NCI-H1105 treated with DMSO at 0.1 percent for 48 hours (cell line): ENCODE data around the gene ZNF525.
"Not testable (repeated sequence)": the region's sequence is repeated elsewhere in the genome, so short reads cannot be mapped to it uniquely, and the experiment has no call there.

Experiments used
- DNase-seq: peaks from one replicate; lab custom pipeline; 2025; lab: John Stamatoyannopoulos, UW

Gene ZNF525

DNA sequence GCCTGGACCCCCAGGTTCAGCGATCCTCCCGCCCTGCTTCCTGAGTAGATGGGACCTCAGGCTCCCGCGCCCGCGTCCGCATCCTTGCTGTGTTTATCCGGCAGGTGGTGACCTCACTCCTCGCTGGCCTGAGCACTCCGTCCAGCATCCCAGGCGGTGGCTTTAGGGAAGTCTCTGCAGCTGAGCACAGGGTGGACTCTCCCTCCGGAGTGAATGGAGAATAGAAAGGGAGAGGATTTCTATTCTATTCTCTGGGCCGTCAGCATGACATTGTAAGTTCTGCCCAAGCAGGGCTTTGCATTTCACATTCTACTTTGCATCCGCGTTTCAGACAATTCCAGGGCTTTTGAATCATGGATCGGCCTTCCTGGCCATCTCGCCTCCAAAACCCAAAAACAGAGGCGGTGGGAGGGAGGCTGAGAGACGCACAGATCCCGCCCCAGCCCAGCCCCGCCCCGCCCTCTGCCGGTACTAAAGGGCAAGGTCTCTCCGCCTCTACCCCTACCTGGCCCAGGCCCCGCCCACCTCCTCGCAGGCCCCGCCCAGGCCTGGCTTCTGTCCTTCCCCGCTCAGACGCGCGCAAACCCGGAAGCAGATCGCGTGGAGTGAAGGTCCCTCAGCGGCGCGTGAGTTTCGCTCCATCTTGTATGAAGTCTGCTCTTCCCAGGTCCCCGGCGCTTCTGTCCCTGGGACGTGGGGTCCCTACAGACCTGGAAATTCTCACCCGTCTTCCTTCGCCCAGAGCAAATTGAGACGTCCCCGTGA, at the start of gene ZNF525:
Gene ZNF525, plus strand, starts transcription at position 572 of the 765 bp plus-strand sequence. CDS start 6,577 bp downstream, outside the sequence.
- DNase-seq, result peak; percentile 92

DNA sequence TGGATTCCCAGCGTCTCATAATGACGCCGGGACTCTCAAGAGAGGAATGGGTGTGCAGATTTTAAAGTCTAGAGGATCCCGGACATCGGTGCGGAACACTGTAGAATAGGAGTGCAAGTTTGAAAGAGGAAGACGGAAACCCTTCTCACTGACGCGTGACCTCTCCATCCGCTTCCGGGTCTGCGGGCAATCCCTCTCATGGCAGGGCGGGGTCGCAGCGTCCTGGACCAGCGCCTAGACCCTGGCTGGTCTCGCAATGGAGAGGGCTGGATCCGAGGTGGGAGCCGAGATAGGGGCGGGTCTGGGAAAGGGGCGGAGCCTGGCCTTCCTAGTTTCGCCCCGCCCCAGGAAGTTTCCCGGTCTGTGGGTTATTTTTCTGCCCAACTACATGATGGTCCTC, 36.5 kb upstream of the ZNF525 start:
- DNase-seq, result no peak

DNA sequence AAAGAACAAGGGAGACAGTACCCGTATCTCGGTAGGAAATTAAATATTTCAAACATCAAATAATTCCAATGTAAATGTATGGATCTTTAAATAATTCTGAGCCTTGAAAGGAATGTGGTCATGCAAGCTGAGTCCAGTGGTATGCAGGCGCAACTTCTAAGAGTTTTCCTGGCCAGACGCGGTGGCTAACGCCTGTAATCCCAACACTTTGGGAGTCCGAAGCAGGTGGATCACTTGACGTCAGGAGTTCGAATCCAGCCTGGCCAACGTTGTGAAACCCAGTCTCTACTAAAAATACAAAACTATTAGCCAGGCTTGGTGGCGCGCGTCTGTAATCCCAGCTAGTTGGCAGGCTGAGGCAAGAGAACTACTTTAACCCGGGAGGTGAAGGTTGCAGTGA, 33.0 kb upstream of the ZNF525 start:
- DNase-seq, result no peak

DNA sequence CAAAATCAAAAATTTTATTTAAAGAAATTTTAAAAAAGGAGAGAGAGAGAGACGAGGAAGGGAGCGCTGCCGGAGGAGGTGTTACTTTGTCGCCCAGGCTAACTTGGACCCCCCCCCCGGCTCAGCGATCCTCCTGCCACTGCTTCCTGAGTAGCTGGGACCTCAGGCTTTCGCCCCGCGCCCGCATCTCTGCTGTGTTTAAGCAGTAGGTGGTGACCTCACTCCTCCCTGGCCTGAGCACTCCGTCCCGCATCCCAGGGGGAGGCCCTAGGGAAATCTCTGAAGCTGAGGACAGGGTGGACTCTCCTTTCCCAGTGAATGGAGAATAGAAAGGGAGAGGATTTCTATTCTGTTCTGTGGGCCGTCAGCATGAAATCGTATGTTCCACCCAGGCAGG, 32.4 kb upstream of the ZNF525 start:
- peak; percentile 49 for DNase-seq

DNA sequence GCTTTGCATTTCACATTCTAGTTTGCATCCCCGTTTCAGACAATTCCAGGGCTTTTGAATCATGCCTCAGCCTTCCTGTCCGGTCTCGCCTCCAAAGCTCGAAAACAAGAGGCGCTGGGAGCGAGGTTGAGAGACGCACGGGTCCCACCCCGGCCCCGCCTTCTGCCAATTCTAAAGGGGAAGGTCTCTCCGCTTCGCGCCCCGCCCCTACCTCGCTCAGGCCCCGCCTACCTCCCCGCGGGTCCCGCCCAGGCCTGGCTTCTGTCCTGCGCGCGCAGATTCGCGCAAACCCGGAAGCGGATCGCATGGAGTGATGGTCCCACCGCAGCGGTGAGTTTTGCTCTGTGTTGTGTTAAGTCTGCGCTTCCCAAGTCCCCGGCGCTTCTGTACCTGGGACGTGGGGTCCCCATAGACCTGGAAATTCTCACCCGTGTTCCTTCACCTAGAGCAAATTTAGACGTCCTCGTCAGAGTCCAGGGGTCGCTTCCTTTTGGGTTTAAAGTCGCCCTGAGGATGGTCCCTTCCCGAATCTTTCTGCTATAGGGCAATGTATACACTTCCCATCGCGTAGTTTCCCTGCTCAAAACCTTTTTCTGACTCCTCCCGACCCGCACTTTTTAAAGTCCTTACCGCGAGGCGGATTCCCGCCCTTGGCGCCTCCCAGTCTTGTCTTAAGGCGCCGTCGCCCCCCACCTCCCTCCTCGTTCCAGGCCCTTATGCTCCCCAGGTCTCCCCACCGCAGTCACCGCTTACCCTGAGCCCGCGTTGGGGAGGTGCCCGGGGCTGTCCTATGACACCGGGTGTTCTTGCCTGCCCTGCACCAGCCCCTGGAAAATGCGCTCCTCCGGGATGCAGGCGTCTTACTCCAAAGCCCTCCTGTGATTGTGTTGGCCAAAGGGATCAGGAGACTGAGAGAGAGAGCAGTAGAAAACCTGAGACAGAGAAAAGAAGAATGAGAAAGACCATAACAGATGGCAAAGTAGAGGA, 31.7 kb upstream of the ZNF525 start, which contains the start of gene ZNF845:
Gene ZNF845, plus strand, starts transcription at position 287 of the 987 bp plus-strand sequence. CDS start 7,559 bp downstream, outside the sequence.
- DNase-seq, result peak; percentile 85

DNA sequence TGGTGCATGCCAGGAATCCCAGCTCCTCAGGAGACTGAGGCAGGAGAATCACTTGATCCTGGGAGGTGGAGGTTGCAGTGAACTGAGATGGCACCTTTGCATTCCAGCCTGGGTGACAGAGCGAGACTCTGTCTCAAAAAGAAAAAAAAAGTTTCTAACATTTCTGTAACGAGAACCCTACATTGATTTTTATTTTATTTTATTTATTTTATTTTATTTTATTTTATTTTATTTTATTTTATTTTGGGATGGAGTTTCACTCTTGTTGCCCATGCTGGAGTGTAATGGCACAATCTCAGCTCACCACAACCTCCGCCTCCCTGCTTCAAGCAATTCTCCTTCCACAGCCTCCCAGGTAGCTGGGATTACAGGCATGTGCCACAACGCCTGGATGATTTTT, 21.1 kb upstream of the ZNF525 start:
- not testable (repeated sequence) for DNase-seq

DNA sequence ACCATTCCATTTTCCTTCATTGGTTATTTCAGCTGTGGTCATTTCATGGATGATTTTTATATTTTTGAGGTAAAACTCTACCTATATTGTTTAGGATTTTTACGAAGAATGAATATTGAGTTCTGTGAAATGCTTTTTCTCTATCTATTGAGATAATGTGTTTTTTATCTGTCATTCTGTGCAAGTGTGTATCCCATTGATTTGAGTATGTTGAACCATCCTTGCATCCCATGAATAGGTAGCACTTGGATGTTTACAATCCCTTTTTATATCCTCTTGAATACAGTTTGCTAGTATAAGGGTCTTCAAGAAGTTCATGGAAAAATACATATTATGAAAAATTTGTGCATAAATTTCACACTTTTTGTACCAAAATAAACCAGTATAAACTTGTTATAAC, 9.8 kb upstream of the ZNF525 start:
- DNase-seq, result no peak

DNA sequence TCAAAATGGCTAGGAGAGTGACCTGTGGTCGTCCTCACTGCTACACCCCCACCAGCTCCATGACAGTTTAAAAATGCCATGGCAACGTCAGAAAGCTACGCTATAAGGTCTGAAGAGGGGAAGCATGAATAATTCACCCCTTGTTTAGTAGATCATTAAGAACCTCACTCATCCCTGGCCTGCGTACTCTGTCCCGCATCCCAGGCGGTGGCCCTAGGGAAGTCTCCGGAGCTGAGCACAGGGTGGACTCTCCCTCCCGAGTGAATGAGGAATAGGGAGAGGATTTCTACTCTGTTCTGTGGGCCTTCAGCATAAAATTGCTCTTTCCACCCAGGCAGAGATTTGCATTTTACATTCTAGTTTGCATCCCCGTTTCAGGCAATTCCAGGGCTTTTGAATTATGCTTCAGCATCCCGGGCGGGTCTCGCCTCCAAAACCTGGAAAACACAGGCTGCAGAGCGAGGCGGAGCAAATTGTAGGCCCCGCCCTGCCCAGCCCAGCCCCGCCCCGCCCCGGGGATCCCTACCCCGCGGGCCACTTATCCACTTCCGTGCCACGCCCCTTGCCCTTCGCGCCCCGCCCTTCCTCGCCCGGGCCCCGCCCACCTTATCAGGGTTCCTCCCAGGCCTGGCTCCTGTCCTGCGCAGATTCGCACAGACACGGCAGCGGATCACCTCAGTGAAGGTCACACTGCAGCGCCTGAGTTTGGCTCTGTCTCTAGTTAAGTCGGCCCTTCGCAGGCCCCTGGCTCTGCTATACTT, 7.5 kb upstream of the ZNF525 start:
- no peak for DNase-seq

DNA sequence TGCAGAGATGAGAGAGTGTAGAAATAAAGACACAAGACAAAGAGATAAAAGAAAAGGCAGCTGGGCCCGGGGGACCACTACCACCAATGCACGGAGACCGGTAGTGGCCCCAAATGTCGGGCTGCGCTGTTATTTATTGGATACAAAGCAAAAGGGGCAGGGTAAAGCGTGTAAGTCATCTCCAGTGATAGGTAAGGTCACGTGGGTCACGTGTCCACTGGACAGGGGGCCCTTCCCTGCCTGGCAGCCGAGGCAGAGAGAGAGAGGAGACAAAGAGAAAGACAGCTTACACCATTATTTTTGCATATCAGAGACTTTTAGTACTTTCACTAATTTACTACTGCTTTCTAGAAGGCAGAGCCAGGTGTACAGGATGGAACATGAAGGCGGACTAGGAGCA, 5.4 kb upstream of the ZNF525 start:
- not testable (repeated sequence) for DNase-seq

DNA sequence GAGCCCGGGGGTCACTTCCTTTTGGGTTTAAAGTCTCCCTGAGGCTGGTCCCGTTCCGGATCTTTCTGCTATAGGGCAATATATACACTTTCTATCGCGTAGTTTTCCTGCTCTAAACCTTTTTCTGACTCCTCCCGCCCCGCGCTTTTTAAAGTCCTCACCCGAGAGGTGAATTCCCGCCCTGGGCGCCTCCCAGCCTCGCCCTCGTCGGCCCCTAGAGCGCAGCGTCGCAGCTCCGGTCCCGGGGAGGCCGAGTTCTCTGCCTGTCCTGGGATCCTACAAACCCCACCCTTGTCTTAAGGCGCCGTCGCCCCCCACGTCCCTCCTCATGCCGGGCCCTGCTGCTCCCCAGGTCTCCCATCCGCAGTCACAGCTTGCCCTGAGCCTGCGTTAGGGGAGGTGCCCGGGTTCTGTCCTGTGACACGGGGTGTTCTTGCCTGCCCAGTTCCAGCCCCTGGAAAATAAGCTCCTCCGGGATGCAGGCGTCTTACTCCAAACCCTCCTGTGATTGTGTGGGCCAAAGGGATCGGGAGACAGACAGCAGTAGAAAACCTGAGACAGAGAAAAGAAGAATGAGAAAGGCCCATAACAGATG, 491 bp downstream of the ZNF525 start:
- peak; percentile 59 for DNase-seq

DNA sequence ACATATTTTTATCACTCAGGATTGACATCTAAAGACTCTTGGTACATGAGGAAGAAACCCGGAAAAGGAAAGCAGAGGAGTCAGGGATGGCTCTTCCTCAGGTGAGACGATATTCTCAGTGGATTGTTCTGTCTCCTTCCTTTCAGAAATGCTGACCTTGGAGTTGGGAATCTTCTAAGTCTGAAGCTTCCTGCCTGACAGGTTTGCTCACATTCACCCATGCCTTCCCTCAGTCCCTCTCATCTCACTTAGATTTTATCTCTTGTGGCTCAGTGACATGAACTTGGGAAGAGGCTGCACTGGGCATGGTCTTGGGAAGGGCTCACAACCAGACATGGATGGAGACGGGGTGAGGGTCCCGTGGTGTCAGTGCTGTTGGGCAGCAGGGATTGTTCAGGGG, 6.7 kb downstream of the ZNF525 start:
- DNase-seq, result no peak

DNA sequence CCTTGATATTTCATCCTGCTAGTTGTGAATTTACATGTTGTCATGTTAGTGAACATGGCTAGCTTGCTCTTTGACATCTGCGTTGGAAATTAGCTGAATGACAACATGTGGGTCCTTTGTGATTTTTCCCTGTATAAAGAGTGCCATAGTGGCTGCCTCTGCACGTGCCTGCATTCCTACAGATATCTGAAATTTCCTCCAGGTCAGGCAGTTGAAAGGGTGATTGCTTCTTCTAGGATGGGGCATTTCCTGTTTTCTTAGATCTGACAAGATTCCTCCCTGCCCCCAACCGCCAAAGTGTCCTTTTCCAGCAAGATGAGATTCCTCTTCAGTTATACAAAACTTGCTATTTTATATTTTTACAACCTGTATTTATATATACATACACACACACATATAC, 8.8 kb downstream of the ZNF525 start:
- no peak for DNase-seq

DNA sequence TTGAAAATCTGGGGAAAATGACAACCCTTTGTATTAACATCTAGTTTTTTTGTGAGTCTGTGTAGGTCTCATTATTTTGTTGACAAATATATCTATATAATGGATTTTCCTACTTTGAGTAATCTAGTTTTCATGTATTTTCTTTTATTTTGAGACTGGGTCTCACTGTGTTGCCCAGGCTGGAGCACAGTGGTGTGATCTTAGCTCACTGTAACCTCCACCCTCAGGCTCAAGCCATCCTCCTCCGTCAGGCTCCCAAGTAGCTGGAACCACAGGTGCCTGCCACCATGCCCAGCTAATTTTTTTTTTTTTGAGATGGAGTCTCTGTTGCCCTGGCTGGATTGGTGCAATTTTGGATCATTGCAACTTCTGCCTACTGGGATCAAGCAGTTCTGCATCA, 9.2 kb downstream of the ZNF525 start:
- DNase-seq, result no peak

DNA sequence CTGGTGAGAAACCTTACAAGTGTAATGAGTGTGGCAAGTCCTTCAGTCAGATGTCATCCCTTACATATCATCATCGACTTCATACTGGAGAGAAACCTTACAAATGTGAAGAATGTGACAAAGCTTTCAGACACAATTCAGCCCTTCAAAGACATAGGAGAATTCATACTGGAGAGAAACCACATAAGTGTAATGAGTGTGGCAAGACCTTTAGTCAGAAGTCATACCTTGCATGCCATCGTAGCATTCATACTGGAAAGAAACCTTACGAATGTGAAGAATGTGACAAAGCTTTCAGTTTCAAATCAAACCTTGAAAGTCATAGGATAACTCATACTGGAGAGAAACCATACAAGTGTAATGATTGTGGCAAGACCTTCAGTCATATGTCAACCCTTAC, 15.9 kb downstream of the ZNF525 start:
- no peak for DNase-seq

DNA sequence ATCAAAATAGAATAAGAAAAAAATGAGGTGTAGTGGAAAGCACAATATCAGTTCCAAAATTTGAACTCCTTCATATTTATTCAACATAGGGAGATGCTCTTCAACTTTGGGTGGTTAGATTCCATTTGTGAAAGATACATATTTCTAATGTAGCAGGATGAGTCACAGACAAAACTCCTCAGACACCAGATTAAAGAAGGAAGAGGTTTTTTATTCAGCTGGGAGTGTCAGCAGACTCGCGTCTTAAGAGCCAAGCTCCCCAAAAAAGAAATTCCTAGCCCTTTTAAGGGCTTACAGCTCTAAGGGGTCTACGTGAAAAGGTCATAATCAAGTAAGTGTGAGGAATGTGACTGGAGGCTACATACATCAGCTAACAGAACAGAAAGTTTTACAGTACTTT, 22.7 kb downstream of the ZNF525 start:
- no peak for DNase-seq

DNA sequence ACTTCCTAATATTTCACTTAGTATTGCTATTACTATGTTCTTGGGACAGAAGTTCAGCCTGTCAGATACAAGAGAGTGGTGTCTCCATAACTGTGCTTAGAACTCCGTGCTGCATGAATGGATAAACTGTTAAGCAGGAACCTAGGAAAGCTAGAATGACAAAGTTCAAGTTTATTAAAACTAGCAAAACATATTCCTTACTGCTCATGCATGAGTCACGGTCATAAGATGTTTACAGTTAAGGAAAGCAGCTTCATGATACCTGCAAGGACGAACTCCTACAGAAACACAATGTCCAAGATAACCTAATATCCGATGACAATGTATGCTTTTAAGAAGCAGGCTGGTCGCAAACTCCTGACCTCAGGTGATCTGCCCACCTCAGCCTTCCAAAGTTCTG, 23.4 kb downstream of the ZNF525 start:
- no peak for DNase-seq

DNA sequence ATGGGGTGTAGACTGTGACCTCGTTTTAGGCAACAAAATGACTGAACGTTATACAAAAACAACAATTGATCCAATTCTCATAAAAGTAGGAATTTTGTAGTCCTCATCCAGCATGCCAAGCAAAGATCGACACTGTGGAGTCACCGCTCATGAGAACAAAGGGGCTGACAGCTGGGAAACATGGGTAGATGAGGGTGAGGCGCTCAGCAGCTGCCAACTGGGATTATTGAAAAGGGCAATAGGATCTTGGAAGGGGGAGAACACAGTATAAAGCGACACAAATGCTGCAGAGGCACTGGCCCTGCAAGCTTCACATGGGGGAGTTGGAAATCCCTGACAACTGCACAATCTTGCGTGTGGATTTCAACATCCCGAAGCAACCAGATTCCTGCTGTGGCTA, 24.1 kb downstream of the ZNF525 start:
- no peak for DNase-seq

DNA sequence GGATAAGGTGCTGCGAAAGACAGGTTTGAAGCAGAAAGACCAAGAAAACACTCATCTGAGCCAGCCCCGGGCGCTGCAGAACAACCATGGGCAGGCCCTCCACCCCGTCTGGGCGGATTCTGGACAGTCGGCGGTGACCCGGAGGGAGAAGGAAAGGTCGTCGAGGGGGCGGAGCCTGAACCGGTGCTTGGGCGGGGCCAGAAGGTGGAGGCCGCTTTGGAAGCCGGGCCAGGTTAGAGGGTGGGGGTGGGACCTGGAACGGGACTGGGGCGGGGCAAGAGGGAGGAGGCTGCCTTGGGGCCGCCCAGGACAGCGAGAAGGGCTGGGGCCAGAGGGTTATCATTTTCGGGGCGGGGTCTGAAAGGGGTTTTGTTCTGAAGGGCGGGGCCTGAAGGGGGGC, 24.5 kb downstream of the ZNF525 start:
- no peak for DNase-seq

DNA sequence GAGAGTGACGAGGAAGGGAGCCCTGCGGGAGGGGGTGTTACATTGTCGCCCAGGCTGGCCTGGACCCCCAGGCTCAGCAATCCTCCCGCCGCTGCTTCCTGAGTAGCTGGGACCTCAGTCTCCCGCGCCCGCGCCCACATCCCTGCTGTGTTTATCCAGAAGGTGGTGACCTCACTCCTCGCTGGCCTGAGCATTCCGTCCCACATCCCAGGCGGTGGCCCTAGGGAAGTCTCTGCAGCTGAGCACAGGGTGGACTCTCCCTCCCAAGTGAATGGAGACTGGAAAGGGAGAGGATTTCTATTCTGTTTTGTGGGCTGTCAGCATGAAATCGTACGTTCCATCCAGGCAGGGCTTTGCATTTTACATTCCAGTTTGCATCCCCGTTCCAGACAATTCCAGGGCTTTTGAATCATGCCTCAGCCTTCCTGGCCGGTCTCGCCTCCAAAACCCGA, 29.0 kb downstream of the ZNF525 start:
- no peak for DNase-seq

DNA sequence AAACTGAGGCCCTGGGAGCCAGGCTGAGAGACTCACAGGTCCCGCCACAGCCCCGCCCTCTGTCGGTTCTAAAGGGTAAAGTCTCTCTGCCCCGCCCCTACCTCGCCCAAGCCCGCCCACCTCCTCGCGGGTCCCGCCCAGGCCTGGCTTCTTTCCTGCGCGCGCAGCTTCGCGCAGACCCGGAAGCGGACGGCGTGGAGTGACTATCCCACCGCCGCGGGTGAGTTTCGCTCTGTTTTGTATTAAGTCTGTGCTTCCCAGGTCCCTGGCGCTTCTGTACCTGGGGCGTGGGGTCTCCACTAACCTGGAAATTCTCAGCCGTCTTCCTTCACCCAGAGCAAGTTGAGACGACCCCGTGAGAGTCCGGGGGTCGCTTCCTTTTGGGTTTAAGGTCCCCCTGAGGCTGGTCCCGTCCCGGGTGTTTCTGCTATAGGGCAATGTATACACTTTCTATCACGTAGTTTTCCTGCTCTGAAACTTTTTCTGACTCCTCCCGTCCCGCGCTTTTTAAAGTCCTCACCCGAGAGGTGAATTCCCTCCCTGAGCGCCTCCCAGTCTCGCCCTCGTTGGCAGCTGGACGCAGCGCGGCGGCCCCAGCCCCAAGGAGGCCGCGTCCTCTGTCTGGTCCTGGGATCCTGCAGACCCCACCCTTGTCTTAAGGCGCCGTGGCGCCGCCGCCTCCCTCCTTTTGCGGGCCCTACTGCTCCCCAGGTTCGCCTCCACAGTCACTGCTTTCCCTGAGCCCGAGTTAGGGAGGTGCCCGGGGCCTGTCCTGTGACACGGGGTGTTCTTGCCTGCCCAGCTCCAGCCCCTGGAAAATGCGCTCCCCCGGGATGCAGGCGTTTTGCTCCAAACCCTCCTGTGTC, 29.7 kb downstream of the ZNF525 start, which contains the start of gene ZNF765:
Gene ZNF765, plus strand, starts transcription at position 176 of the 866 bp plus-strand sequence. CDS start 2,867 bp downstream, outside the sequence.
- DNase-seq, result peak; percentile 83
